HT-29 (cell line): ENCODE data around the gene ZKSCAN4. TPM values are rescaled to one million over a fixed set of nuclear protein-coding genes. Genes with fewer than 3 reads are reported as not detected.
A peak's percentile ranks its signal among the peaks of the same experiment; 100 is the strongest.

Experiments
- DNase-seq: peaks from one replicate; pipeline ENCODE4 v3.0.0-alpha.2; 2015; ENCODE audit warnings: low spot score
- total RNA-seq: library from RNA; depleted of rRNA; stranded (reverse); fragments of >200 nt; shearing (Covaris generic); gene quantifications from 2 replicates; pipeline ENCODE4 v1.2.3, GENCODE V29; 2014; rRNA removed

The ZKSCAN4 gene
- total RNA-seq, 1 experiment from 2014 or later: 1.0 TPM

DNA sequence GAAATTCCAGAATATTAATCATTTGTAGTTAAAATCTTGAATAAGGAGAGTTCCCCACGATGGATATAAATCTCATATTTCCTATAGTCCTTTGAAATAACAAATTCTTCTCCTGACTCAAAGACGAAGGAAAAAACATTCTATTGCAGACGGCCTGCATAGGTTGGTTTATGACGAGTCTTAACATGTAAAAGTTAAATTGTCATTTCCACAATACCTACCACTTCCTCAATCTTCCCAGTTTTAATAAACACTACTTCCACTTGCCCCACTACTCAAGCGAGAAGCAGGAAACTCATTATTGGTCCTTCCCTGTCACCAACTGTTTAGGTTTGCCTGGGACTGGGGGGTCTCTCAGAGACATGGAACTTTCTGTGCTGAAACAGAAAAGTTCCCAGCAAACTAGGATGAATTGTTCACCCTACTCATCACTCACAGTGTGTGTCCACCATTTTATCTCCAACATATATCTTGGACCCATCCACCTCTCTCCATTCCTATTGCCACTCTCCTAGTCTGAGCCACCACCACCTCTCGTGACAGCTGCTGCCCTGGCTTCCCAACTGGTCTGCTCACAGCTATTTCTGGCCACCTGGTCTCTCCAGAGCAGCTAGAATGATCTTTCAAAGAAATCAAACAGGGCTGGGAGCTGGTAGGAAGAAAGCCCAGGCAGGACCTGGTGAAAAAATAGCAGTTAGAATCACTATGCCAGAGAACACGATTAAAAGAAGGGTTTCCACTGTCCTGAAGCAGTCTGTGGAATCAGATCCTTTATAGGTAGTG lies 42.1 kb downstream of the ZKSCAN4 start:
- no peak for DNase-seq

GRCh38 chr6:28208111-28208659 lies 43.9 kb downstream of the ZKSCAN4 start:
- DNase-seq: no peak

- peak; percentile 45 for DNase-seq
Observed at GRCh38 chr6:28207510-28208110, 44.5 kb downstream of the ZKSCAN4 start.

GRCh38 chr6:28206928-28207509 lies 45.0 kb downstream of the ZKSCAN4 start:
- no peak for DNase-seq

DNA sequence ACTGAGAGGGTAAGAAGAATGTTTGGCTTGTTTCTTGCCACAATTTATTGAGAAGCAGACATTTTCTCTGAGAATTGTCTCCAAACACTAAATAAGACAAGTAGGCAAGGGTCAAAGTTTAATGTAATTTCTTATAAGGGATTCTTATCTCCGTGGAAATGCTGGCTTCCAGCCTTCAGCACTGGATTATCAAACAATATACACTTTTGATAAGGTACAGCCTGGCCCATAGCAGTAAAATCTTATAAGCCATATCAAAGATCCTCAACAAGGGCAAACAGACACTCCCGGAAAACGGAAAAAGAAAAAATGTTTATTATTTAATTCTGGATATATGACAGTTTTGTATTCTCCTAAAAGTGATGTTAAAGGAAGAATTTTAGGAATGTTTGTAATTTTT lies 45.5 kb downstream of the ZKSCAN4 start:
- no peak for DNase-seq

DNA sequence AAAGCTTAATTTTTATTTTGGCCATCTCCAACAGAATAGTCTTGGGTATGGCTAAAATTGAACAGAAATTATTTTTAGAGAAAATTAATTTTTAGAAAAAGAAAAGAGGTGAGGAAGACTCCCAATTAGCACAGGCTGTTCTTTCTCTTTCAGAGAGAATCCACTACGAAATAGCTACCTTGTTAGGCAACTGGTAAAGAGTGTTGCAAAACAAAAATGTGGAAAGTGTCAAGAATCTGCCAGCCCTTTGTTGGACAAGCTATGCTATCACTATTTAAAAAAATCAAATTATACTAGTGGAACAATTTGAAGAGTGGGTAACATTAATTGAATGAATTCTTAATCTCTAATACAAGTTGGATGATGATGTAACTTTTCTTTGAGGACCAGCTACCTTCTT lies 46.2 kb downstream of the ZKSCAN4 start:
- DNase-seq: no peak

DNA sequence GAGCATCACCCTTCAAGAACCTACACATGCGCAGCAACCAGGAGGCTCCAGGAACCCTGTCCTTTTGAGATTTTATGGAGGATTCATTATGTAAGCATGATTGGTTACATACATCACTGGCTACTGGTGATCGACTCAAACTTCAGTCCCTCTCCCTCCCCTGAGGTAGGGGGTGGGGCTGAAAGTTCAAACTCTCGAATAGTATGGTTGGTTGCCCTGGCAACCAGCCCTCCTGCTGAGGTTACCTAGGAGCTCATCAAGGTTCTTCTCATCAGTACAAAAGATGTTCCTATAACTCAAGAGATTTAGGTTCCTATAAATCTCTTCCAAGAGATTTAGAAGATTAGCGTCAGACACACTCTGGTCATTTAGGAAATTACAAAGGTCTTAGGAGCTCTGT lies 48.9 kb downstream of the ZKSCAN4 start:
- DNase-seq: no peak

GRCh38 chr6:28200020-28200419 lies 52.0 kb downstream of the ZKSCAN4 start:
- no peak for DNase-seq

Other genes with a start within 250 kb of the ZKSCAN4 start
- gene ZNF165, start 171.7 kb downstream of the ZKSCAN4 start, total RNA-seq: 4.4 and 5.2 TPM in 2 replicates
- gene ZSCAN16, start 127.7 kb downstream of the ZKSCAN4 start, total RNA-seq: 4.5 and 5.8 TPM in 2 replicates
- gene ZKSCAN8, start 110.4 kb downstream of the ZKSCAN4 start, total RNA-seq: 5.3 and 5.7 TPM in 2 replicates
- 6.8 and 6.9 TPM in 2 replicates for gene ZSCAN9, start 27.0 kb downstream of the ZKSCAN4 start, total RNA-seq
- not detected in 2 replicates for gene NKAPL, start 7.0 kb upstream of the ZKSCAN4 start, total RNA-seq
- gene ZSCAN26, start 14.9 kb upstream of the ZKSCAN4 start, total RNA-seq: 1.0 and 3.2 TPM in 2 replicates
- 0.97 and 1.2 TPM in 2 replicates for gene PGBD1, start 29.3 kb upstream of the ZKSCAN4 start, total RNA-seq
- 3.1 and 6.4 TPM in 2 replicates for gene ZSCAN31, start 83.9 kb upstream of the ZKSCAN4 start, total RNA-seq
- gene ZKSCAN3, start 97.7 kb upstream of the ZKSCAN4 start, total RNA-seq: 0.53 and 0.60 TPM in 2 replicates
- 2.1 TPM in 2 replicates for gene ZSCAN12, start 147.5 kb upstream of the ZKSCAN4 start, total RNA-seq
- gene ZSCAN23, start 191.2 kb upstream of the ZKSCAN4 start, total RNA-seq: 0.64 and 1.1 TPM in 2 replicates